ENCODE measurements around the gene JAZF1.

The JAZF1 gene

DNA sequence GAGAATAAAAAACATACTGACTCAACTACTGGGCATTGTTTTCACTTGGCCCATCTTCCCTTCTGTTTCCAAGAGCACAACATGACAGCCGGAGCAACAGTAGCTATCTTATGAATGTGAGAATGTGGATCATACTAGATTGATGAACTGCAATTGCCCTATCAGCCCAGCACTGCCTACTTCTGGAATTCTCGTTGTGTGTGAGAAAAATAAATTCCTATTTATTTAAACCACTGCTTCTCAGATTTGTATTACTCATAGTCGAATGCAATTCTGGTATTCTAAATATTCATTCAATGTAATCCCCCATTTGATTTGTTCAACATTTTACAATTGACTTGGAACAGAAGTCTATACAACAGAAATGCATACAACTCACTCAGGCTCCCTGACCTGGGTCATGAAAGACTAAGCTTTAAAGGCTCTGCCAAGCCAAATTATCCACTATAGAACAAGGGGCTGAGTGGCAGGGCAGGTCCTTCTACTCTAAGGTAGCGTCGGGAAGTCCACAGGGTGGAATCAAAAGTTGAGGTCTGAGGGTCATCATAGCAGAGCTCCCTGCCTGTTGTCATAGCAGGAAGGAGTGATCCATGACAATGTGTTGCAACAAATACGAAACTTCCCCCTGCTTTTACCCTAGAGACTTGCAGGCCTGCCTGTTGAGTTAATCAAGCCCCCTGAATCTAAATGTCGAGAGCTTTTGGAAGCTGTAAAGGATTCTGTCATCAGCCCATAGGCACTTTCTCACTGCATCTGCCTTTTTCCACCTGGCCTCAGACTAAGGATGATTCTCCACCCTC, 12.4 kb upstream of the JAZF1 start:
- no peak for DNase-seq (ENCODE audit: low read depth in 1 of 2, low spot score in 1 of 2)

DNA sequence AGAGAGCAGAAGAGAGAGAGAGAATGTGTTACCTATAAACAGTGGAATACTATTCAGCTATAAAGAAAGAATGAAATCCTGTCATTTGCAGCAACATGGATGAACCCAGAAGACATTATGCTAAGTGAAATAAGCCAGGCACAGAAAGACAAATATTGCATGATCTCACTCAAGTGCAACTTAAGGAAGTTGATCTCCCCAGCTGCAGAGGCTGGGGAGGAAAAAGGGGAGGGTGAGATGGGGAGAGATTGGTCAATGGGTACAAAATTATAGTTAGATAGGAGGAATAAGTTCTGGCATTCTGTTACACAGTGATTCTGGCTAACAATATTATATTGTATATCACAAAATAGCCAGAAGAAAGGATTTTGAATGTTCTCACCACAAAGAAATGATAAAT, 11.2 kb upstream of the JAZF1 start:
- no peak for DNase-seq (ENCODE audit: low read depth in 1 of 2, low spot score in 1 of 2)

DNA sequence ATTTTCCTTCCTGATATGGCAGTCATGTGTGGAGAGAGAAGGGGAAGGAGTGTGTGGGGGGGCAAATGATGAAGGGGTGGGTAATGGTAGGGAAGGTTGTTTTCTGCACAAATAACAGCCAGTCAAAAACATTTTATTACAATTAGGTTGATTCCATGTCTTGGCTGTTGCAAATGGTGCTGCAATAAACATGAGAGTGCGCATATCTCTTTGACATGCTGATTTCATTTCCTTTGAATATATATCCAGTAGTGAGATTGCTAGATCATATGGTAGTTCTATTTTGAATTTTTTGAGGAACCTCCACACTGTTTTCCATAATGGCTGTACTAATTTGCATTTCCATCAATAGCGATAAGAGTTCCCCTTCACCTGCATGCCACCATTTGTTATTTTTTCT, 10.6 kb upstream of the JAZF1 start:
- DNase-seq (ENCODE audit: low read depth in 1 of 2, low spot score in 1 of 2), result no peak

DNA sequence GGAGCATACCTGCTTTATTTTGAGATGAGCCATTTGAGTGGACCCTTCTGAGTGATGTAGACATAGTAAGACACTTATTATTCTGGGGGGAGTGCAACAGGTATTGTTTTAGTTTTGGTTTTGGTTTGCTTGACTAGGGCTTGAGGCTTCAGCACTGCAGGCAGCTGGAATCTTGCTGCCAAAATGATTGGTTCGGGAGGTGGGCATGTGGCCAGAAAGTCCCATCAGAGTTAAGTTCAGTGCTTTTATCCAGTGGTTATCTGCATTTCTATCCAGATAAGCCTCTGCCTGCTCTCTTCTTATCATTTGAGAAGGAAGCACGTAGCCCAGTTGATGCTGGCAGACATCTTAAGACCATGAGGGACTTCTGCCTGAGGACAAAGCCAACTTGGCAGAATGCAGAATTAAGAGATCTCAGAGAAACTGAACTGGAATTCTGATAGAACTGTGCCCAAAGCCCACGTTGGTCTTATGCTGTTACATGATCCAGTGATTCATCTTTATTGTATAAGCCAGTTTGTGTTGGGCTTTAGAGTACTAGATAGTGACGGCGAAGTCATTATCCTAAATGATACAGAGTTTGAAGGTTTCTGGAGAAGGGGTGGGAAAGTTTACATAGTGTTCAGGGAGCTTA, 9.6 kb upstream of the JAZF1 start:
- no peak for DNase-seq (ENCODE audit: low read depth in 1 of 2, low spot score in 1 of 2)

DNA sequence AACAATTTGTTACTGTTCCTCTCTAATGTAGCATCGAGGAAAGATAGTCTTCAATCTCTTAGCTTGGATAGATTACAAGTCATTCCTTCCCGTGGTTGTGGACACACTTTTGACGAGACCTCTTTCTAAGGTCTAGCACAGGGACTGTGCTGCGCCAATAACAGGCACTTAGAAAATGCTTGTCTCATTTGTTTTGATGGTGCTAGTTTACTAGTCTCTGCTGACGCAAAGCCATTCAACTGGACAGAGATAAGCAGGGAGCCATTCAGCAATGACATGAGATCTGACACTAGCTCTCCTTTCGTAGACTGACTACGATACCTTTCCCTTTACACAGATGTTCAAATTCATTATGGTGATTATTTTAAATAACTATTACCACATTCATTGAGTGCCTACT, 6.4 kb upstream of the JAZF1 start:
- DNase-seq (ENCODE audit: low read depth in 1 of 2, low spot score in 1 of 2), result no peak

DNA sequence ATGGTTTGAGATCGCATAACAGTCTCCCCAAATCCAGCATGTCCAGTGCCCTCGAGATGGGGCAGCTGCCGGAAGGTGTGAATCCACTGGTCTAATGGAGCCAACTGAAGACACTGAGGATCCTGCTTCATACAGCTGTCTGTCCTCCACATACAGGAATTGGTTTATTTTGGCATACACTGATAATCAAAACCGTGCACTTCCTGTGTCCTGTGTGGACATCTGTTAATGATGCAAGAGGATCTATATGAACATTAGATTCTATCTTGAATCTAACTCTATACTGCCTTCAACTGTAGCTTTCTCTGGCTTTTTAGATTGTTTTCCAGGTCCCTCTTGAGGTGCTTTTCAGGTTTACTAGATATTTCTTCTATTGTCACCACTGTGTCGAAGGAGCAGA, 3.0 kb upstream of the JAZF1 start:
- no peak for DNase-seq (ENCODE audit: low read depth in 1 of 2, low spot score in 1 of 2)

DNA sequence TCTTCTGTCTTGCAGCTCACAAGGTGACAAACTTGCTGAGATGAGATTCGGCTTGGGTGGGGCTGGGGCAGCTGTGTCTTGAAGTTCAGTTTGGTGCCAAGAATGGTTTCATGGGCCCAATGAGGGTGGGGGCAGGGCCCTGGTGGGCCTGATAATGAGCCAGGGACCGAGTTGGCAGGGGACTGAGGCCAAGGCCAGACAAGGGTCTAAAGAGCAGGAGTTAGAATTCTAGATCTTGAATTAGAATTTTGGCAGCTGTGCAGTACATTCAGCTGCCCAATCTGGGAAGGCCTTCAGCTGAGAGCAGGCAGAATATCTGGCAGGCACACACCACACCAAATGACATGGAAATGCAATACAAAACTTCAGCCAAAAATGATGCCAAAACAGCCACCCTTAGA, 1.5 kb upstream of the JAZF1 start:
- no peak for DNase-seq (ENCODE audit: low read depth in 1 of 2, low spot score in 1 of 2)

DNA sequence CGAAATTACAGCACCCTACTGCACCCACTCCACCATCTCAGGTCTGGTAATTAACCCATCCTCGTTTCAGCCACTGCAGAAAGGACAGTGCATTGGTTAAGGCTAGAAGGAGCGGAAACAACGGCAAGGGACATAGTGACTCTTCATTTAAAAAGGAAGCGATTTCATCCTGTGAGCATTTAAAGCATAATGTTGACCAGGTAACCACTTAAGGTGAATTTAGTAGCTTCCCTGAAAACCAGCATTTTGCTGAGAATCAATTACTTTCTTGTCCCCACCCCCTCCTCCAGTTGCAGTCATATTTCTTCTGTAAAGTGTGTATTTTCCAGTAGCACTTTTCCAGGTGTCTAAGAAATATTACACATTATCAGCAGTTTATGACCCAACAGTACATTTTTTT, 821 bp upstream of the JAZF1 start:
- no peak for DNase-seq (ENCODE audit: low read depth in 1 of 2, low spot score in 1 of 2)

DNA sequence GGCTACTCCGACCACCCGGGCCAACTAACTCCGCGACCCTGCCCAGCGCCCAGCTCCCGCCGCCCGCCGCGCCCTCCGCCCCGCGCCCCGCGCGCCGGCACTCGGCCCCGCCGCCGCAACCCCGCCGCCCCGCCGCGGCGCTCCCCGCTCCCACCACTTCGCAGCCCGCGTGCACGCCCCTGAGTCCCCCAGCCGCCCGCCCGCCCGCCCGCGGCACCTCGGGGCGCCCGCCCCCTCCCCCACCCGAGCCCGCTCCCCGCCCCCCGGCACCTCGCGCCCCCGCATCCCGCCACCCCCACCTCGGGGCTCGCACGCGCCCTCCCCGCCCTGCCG, 598 bp downstream of the JAZF1 start:
- no peak for DNase-seq (ENCODE audit: low read depth in 1 of 2, low spot score in 1 of 2)

DNA sequence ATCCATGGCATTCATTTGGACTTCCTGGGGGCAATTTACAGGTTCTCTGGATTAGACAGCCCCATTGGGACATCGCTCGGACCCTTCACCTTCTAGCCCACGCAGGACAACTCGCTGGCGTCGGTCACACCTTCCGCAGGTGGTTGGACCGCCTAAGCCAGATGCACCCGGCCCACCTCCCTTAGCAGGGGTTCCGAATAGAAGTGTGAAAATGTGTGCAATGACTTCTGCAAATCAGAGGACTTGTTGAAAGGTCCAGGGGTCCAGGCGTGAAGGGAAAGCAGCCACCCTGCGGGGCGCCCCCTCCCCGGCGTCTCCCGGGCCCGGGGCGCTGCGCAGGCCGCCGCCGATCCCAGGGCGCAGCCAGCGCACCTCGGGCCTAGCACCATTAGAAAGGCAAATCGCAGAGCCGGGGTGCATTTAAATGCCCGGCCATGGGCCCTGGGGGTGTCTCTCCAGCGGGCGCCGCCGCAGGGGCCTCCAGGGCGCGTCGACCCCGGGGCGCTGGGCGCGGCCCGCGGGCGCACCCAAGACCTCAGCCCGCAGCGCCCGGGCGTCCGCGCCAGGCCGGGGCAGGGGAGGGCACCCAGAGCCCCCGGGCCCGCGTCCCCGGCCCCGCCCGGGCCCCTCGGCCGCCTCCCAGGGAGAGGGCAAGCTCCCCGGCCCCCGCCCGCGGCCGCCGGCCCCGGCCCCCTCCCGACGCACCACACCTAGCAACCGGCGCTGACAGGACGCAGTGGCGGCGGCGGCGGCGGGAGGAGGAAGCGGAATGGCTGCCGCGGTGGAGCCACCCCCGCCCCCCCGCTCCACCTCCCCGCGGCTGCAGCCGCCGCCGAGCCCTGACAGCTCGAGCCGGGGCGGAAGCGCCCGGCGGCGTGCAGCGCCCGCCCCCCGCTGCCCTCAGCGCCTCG, 1.2 kb downstream of the JAZF1 start:
- peak; percentile 48 to 63 for DNase-seq (ENCODE audit: low read depth in 1 of 2, low spot score in 1 of 2)

DNA sequence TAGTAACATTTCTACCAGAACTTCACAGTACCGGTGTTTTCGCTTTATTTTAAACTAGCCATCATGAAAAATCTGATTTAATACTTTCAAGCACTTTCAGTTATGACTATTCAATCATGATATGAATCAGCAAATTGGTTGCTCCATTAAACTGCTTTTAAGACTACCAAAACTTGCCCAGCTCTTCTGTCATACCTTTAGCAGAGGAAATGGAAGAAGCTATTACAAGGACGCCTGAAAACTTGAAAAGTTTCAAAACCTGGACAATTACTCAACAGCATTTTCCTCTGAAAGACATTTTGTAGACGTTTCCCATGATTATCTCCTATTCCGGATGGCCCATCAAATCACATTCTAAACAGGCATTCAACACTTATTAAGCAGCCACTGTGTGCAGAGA, 2.0 kb downstream of the JAZF1 start:
- no peak for DNase-seq (ENCODE audit: low read depth in 1 of 2, low spot score in 1 of 2)

DNA sequence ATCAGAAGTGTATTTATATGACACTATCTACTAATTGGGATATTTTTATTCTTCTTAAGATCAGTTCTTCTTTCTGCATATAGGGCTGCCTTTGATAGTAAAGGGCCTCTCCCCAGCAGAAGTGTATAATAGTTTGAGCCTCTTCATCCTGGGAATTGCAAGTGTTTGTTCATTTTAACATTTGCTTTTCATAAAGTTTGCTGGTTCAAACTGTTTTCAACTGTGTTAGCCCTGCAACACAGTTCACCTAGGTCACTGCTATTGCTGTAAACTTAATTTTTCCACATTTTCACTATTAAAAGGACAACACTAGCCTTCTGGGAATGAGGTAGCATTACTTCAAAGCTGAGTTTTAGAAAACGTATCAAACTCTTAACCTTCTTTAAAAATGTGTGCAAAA, 2.8 kb downstream of the JAZF1 start:
- no peak for DNase-seq (ENCODE audit: low read depth in 1 of 2, low spot score in 1 of 2)

DNA sequence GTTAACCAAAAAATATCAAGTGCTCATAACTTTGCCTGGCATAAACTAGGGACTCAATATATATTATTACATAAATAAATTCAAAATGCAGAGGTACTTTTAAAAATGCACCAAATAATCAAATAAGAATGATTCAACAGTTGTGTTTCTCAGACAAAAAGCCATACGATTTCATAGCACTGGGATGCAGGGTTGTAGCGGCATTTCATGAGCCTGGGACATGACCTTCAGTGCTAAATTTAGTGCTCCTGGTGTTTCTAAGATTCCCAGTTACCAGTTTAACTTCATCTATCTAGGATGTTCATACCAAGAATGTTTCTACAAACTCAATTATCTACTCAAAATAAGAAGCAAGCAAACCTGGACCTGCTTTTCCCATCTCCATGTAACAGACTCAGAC, 4.0 kb downstream of the JAZF1 start:
- no peak for DNase-seq (ENCODE audit: low read depth in 1 of 2, low spot score in 1 of 2)

DNA sequence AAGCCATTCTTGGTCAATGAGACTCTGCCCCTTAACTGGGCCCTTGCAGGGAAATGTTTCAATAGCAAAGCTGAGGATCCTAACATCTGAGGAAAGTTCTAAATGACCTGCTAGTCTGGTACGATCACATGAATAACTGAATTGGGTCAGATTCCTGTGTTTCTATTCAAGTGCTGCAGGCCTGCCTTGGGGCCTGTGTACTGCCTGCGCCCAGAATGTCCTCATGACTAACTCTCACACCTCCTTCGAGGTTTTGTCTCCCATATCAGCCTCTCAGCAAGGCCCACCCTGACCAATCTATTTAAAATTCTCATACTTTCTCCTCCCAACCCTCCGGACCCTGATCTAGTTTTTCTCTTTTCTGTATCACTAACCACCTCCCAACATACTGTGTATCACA, 4.4 kb downstream of the JAZF1 start:
- DNase-seq (ENCODE audit: low read depth in 1 of 2, low spot score in 1 of 2), result no peak

DNA sequence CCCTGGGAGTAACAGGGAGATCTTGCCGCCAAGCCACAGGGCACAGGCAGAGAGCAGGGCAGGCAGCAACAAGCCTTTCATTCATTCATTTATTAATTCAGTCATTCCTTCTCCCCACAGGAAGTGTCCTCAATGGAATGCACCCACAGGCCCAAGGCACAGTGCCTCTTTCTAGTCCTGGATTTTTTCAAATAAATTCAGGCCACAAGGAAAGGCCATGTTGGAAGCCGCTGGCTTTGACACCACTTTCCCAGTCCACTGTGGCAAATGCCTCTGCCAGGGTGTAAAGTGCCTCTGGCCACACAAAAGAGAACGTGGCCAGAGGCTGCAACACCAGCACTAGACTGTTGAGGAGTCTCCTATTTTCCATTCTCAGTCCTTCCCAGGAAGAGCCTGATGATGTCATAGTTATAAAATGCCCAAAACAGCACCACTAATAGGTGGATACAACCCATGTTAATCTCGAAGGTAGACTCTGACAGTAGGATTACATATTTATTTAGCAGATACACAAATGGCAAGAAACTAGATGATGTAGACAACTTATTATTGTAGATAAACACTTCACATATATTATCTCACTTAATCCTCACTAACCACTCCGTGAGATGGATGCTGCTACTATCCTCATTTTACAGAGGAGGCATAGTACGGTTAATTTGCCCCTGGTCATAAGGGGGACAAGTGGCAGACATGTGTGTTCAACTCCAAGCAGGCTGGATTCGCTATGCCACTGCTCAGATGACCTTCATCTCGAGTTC, 5.5 kb downstream of the JAZF1 start:
- no peak for DNase-seq (ENCODE audit: low read depth in 1 of 2, low spot score in 1 of 2)

DNA sequence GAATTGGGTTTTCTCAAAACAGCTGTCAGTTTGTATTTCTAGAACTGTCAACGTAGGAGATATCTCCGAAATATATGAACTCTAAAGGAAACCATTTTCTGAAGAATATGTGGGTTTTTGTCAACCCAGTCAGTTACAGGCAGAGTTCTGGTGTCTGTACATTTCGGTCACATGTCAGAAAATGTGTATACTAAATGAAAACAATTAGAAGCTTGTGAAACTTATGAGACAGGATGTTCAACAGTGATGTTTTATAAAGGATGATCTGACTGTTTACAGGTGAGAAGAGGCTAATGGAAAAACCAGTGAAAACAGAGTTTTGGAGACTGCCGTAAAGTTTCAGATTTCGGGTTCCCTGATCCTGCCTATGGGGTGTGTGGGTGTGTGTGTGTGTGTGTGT, 6.2 kb downstream of the JAZF1 start:
- no peak for DNase-seq (ENCODE audit: low read depth in 1 of 2, low spot score in 1 of 2)

DNA sequence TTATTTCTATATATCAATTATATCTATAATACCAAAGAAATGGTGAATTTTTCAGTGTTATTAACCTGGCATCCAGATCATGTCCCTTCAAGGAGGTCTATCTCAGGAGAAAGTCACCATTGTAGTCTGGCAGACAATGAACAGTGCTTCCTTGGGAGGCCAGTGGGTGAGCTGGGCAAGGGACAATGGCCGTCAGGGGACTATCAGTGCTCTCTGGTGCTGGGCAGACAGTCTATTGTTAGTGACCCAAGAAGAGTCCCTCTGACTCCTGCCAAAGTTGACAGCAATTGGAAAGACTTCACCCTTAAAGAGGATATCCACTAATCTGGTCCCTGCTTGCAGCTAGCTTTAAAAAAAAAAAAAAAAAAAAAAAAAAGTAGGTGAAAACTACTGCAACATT, 7.1 kb downstream of the JAZF1 start:
- DNase-seq (ENCODE audit: low read depth in 1 of 2, low spot score in 1 of 2), result no peak

DNA sequence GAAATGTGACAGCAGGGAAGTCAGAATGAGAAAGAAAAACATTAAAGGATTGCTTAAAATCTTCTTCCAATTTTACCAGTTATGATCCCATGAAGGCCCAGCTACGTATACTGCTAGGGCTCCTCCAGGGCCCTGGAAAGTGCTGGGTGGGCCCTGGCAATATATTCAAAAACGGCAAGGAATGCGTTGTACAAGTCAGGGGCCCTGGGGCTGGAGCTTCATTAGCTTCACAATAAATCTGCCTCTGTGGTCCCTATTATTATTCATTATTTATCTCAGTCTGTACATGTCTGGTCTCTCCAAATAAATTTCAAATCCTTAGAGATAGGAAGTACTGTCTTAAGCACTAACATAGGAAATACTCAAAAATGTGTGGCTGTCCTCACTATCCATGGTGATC, 7.6 kb downstream of the JAZF1 start:
- no peak for DNase-seq (ENCODE audit: low read depth in 1 of 2, low spot score in 1 of 2)

DNA sequence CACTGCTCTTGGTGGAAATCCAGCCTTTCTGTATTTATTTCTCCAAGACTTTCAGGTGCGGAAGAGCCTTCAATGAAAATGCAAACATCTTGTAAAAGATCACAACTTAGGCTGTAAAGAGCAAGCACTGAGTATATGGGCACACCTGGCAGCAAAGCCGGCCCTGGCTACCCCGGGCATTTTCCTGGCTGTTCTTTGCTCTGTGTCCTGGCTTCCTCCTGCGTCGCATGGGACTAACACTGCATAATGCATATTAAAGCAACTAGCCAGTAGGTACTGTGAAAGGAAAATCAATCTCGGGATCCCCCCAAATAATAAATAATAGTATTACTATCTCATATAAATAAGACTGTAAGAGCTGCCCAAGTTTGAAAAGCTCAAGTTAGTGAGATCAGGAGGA, 9.9 kb downstream of the JAZF1 start:
- no peak for DNase-seq (ENCODE audit: low read depth in 1 of 2, low spot score in 1 of 2)

DNA sequence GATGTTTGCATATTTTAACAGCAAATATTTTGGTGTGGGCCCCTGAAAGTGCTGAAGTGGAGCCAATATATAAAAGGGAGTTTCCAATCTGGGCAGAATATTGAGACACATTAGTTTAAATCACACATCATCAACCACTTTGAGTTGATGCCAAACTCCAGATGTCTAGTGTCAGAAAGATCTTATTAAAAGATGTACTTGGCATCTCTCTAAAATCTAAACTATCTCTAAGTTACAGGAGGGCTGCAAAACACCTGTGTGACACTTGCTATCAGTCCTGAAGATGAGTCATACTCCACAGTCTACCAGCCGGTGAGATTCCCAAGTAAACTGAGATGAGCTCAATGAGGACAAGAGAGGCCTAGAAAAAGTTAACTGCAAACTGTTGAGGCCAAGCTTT, 11.4 kb downstream of the JAZF1 start:
- DNase-seq (ENCODE audit: low read depth in 1 of 2, low spot score in 1 of 2), result no peak

DNA sequence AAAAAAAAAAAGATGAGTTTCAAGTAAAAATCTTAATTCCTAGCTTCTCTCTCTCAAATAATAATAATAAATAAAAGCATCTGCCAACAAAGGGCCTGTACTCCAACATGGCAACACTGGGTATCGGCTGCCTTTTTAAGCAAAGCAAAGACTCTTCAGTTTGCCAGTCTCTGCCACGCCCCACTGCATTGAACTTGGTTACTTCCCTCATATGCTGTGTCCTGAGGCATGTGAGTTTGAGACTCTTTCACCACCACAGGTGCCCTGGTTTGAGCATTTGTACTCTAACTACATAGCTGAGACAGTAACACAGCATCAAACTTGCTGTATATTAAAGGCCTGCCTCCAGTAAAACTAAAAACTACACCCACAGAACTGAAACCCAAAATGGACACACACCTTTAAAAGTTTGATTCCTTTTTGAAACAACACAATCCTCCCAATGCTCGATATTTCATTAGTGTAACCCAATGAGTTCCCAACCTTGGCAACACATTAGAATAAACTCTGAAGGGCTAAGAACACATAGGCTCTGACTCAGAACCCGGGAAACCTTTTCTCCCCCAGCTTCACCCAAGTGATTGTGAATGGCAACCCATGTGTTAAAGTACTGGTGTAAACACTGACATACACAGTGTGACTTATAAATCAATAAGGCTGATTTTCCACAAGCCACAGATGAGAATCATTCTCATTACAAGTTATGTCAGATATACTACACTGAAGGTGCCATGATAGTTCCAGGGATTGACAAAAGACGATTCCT, 12.0 kb downstream of the JAZF1 start:
- DNase-seq (ENCODE audit: low read depth in 1 of 2, low spot score in 1 of 2), result no peak

Measured in activated T-helper 1 cell treated with anti-CD3 and anti-CD28 coated beads, Interleukin-2, amount 50 U/mL, for 16 hours (primary cell).